NCI-H2171 (cell line): ENCODE measurements around the gene SLC15A3.
A peak's percentile ranks its signal among the peaks of the same experiment; 100 is the strongest.

ENCODE experiments used
- DNase-seq: peaks from one replicate; lab custom pipeline; 2025; lab: John Stamatoyannopoulos, UW

The SLC15A3 gene

DNA sequence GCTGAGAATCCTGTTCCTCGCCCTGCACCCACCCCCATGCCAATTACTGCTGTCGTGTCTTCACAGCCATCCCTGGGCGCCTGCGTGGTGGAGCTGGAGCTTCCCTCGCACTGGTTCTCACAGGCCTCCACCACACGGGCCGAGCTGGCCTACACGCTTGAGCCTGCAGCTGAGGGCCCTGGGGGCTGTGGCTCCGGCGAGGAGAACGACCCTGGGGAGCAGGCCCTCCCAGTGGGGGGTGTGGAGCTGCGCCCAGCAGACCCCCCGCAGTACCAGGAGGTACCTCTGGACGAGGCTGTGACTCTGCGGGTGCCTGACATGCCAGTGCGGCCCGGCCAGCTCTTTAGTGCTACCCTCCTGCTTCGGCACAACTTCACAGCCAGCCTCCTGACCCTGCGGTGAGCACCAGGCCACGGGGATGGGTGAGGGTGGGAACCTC, 23.4 kb downstream of the SLC15A3 start:
- no peak for DNase-seq

GRCh38 chr11:60927600-60927999, 24.4 kb downstream of the SLC15A3 start:
- no peak for DNase-seq

GRCh38 chr11:60927061-60927592, 24.8 kb downstream of the SLC15A3 start:
- DNase-seq = no peak

- no peak for DNase-seq
Observed at GRCh38 chr11:60926500-60926899, 25.5 kb downstream of the SLC15A3 start.

DNA sequence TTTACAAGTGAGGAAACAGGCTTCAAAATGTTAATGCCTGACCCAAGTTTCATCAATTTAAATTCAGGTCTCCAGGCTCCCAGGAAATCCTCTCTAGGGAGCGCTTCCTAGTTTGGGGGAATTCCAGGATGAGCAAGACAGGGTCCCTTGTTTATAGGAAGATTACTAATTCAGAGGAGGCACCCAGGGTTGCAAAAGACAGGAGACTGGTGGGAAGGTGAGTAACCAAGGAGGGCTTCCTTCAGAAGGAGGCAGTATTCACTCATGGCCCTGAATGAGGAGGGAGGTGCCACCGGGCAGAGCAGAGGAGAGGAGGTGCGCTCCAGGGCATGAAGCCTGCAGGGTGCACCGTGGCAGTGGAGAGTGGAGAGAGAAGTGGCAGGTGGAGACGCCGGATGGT, 26.1 kb downstream of the SLC15A3 start:
- no peak for DNase-seq

- DNase-seq = peak; percentile 61
Observed at GRCh38 chr11:60924906-60925853, 26.8 kb downstream of the SLC15A3 start.

- peak; percentile 82 for DNase-seq
Observed at GRCh38 chr11:60924110-60924905, 27.7 kb downstream of the SLC15A3 start, which contains the start of gene TMEM132A. Gene TMEM132A, plus strand, starts transcription at chr11:60924460. Its CDS starts 174 bp downstream, at chr11:60924634.

DNA sequence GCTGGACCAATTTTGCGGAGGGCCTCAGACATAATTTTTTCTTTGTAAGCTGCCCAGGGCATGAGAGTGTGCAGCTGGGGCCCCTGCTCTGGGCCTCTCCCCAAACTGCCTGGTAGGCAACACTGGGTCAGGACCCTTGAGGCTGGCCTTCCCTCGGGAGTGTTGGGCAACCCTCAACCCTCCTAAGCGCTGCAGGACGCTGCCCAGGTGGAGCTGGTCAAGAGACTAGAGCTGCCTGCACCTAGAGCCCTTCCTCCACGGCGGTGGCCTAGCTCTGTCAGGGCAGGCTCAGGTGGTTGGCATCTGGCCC, 28.2 kb downstream of the SLC15A3 start:
- no peak for DNase-seq

DNA sequence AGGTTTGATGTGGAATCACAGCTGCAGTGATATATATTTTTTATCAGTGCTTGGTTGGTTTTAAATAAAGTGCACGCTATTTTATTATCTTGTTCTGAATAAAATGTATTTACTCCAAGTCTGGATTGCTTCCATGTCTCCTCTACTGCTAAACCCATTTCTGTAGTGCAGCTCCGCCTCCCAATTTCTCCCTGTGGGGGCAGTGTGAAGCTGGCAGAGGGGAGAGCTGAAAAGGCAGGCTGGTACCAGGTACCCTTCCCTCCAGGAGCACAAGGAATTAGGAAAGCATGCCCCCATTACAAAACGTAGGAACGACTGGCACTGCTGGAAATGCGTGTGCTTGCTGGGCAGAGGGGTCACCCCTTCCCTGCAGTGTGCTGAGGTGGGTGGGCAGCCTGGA, 28.6 kb downstream of the SLC15A3 start:
- no peak for DNase-seq

- no peak for DNase-seq
Observed at GRCh38 chr11:60922906-60923305, 29.1 kb downstream of the SLC15A3 start.

DNA sequence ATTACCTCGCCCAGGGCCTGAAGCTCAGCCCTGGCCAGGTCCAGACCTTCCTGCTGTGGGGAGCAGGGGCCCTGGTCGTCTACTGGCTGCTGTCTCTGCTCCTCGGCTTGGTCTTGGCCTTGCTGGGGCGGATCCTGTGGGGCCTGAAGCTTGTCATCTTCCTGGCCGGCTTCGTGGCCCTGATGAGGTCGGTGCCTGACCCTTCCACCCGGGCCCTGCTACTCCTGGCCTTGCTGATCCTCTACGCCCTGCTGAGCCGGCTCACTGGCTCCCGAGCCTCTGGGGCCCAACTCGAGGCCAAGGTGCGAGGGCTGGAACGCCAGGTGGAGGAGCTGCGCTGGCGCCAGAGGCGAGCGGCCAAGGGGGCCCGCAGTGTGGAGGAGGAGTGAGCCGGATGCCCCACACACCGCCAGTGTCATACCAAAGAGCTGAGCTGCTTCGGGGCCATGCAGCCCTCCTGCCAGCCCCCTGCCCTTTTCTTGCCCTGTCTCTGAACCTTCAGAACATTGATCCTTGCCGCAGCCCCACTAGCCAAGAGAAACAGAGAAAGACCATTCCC, 30.1 kb downstream of the SLC15A3 start:
- DNase-seq = no peak

DNA sequence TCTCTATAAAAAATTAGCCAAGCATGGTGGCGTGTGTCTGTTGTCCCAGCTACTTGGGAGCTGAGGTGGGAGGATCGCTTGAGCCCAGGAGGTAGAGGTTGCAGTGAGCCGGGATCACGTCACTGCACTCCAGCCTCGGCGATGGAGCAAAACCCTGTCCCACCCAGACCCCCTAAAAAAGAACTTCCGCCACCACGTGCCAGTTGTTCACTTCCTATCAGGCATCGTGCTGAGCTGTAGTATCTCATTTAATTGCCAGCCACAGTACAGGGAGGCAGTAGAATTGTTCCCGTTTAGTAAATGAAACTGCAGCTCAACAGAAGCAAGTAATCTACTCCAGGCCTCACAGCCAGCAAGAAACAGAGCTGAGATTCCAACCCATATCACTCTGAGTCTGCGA, 30.7 kb downstream of the SLC15A3 start:
- no peak for DNase-seq

- no peak for DNase-seq
Observed at GRCh38 chr11:60919956-60920355, 32.0 kb downstream of the SLC15A3 start.

DNA sequence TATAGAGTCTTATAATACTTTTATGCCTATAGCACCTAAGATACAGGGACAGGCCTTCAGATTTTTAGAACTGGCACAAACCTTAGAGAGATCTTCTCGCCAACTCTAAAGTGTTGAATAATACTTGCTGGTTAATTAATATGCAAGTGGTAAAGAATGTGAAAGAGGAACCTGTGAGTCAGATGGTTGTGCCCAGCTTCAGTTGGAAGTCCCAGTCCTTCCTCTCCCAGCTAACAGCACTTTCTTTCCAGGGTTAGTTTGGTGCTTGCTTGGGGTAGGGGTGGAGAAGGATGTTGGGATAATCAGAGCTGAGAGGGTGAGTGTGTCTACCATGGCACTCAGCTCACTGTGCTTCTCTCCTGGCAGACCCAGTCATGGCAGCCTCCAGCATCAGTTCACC, 32.7 kb downstream of the SLC15A3 start:
- no peak for DNase-seq

DNA sequence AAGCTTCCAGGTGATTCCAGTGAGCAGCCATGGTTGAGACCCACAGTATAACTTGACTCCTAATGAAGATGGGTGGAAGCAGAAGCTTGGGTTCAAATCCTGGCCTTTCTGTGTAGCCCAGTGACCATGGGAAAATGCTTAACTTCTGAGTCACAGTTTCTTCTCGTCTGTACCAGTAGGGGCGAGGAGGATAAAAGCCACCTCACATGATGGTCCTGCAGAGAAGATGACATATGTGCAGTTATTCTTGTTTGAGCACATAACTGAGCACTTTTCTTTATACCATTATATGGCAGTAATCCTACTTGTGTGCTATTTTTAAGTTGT, 33.1 kb downstream of the SLC15A3 start:
- no peak for DNase-seq

GRCh38 chr11:60918251-60918938, 33.6 kb downstream of the SLC15A3 start:
- DNase-seq = no peak

DNA sequence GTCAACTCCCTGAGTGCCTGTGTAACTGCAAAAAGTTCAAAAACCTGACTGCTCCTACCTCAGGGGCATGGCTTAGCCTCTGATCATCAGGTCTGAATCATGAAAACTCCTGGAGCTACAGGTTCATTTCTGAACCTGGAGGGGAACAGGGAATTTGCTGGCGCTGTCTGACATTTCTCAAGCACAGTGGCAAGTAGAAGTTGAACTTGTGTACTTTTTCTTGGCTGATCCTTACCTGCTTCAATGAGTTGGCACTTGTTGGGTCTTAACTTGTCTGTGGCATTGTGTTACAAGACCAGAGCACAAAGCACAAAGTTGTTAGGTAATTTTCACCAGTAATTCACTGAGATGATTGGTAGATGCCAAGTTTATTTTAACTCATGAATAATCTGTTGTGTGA, 34.7 kb downstream of the SLC15A3 start:
- no peak for DNase-seq

DNA sequence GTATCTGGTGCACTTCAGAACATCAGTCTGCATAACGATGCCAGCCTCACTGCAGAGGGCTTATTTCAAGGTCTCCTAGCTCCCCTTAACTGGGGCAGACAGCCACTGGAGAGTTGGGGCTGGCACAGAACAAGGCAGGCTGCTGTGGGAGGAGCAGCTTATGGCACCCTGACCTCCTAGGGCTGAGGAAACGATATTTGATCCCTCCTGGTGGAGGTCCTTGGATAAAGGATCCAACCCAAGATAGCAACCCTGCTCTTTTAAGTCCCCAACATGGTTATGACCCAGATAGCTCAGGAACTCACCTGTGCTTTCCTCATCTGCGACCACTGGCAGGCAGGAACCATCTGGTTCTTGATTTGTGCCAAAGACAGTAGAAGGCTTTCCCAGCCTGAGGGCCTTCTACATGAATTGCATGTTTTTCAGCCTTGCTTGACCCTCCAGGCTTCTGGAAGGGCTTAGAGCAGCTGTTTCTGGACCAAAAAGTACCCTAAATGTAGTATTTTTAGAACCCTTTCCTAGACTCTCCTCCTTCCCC, 35.2 kb downstream of the SLC15A3 start:
- DNase-seq = no peak

- DNase-seq = no peak
Observed at GRCh38 chr11:60915248-60915914, 36.6 kb downstream of the SLC15A3 start.

DNA sequence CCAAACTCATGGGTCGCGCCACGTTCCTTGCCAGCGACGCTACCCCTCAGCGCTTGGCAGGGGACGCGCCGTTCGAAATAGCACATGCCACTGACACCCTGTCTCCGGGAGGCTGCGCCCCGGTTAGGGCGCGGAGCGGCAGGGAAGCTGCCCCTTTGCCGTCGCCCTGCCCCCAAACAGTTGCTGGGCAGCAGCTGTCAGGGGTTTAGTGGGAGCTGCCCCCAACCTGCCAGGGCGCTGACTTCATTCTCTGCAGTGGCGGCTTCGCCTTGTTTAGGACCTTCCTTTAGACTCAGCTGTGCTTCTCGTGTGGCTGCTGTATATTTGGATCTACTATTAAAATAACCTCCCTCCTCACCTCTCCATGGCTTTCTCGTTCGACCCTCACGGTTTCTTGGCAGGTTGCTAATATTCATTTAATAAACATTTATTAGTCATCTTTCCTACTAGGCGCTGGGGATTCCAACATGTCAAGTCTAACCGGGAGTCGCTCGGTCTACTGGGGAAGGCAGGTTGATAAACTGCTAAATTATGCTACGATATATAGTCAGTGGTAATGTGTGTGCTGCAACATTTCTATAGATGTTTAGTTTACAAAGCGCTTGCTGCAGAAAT, 37.2 kb downstream of the SLC15A3 start:
- peak; percentile 42 for DNase-seq
